Liver (tissue), 9 donors: ENCODE data around the gene CGB7. TPM values are rescaled to one million over a fixed set of nuclear protein-coding genes. Genes with fewer than 3 reads are reported as not detected.

ENCODE experiments used
- DNase-seq: peaks from one replicate; pipeline ENCODE4 v3.0.0-alpha.2; 2017; ENCODE audit warnings: low spot score
- H3K27ac ChIP-seq, 2 donors: one replicate each; pipeline ENCODE4 v1.7.0; 2013; ENCODE audit warnings: inconsistent platforms in 2 of 2, low read length in 2 of 2, control low read depth in 1 of 2, low read depth in 1 of 2, mild to moderate bottlenecking in 1 of 2
- H3K27me3 ChIP-seq, 4 donors: one replicate each; pipeline versions ENCODE4 v1.6.1 to v1.7.0; 2013; ENCODE audit warnings: low read length in 3 of 4, inconsistent platforms in 1 of 4, mild to moderate bottlenecking in 1 of 4, moderate library complexity in 1 of 4; ENCODE audit not compliant: control insufficient read depth in 4 of 4, insufficient read depth in 4 of 4
- H3K36me3 ChIP-seq, 4 donors: one replicate each; pipeline versions ENCODE4 v1.6.1 to v1.7.0; 2013; ENCODE audit warnings: low read length in 3 of 4, mild to moderate bottlenecking in 3 of 4, low read depth in 1 of 4, moderate library complexity in 1 of 4; ENCODE audit not compliant: control insufficient read depth in 4 of 4, insufficient read depth in 3 of 4
- H3K4me1 ChIP-seq, 4 donors: one replicate each; pipeline versions ENCODE4 v1.6.1 to v1.7.0; 2013; ENCODE audit warnings: low read length in 3 of 4, mild to moderate bottlenecking in 3 of 4, moderate library complexity in 1 of 4; ENCODE audit not compliant: control insufficient read depth in 4 of 4, insufficient read depth in 4 of 4
- H3K4me3 ChIP-seq, 3 donors: one replicate each; pipeline versions ENCODE4 v1.6.1 to v1.7.0; 2013; ENCODE audit warnings: low read length in 3 of 3, control low read depth in 1 of 3, low read depth in 1 of 3, mild to moderate bottlenecking in 1 of 3
- H3K9ac ChIP-seq, 2 donors: one replicate each; pipeline ENCODE4 v1.7.0; 2013; ENCODE audit warnings: low read length in 2 of 2, mild to moderate bottlenecking in 2 of 2, moderate library complexity in 2 of 2, control low read depth in 1 of 2, low read depth in 1 of 2
- H3K9me3 ChIP-seq, 4 donors: one replicate each; pipeline versions ENCODE4 v1.6.1 to v1.7.0; 2013; ENCODE audit warnings: low read length in 3 of 4; ENCODE audit not compliant: control insufficient read depth in 4 of 4
- CTCF ChIP-seq: fragments of 150-350 bp; IDR thresholded peaks from 2 replicates; pipeline ENCODE4 v1.5.1; 2017; ENCODE audit warnings: improper control_type of control experiment, low read depth, low read length; ENCODE audit not compliant: missing input control
- EGR1 ChIP-seq, 2 donors: IDR thresholded peaks; 2 replicates each; pipeline ENCODE4 v1.6.1; 2016 to 2018; ENCODE audit warnings: antibody characterized with exemption in 2 of 2, low read depth in 2 of 2
- FOXA2 ChIP-seq: IDR thresholded peaks from 2 replicates; pipeline ENCODE4 v1.6.1; 2016; ENCODE audit warnings: antibody characterized with exemption
- GABPA ChIP-seq, 2 donors: IDR thresholded peaks in 1 of 2; conservative IDR thresholded peaks in 1 of 2; 2 replicates each; pipeline ENCODE4 v1.6.1; 2016; ENCODE audit warnings: antibody characterized with exemption in 2 of 2, mild to moderate bottlenecking in 1 of 2, moderate library complexity in 1 of 2
- HNF4A ChIP-seq, 2 donors: conservative IDR thresholded peaks; 2 replicates each; pipeline ENCODE4 v1.6.1; 2016; ENCODE audit warnings: antibody characterized with exemption in 2 of 2, mild to moderate bottlenecking in 2 of 2
- HNF4G ChIP-seq: IDR thresholded peaks from 2 replicates; pipeline ENCODE4 v1.6.1; 2016; ENCODE audit warnings: antibody characterized with exemption
- JUND ChIP-seq, 2 donors: IDR thresholded peaks; 2 replicates each; pipeline ENCODE4 v1.6.1; 2016; ENCODE audit warnings: antibody characterized with exemption in 2 of 2
- MAX ChIP-seq: IDR thresholded peaks from 2 replicates; pipeline ENCODE4 v1.6.1; 2016; ENCODE audit warnings: antibody characterized with exemption
- NR2F2 ChIP-seq: IDR thresholded peaks from 2 replicates; pipeline ENCODE4 v1.6.1; 2016; ENCODE audit warnings: antibody characterized with exemption
- RAD21 ChIP-seq, 2 donors: IDR thresholded peaks; 2 replicates each; pipeline ENCODE4 v1.6.1; 2016; ENCODE audit warnings: antibody characterized with exemption in 2 of 2, mild to moderate bottlenecking in 2 of 2
- REST ChIP-seq: IDR thresholded peaks from 2 replicates; pipeline ENCODE4 v1.6.1; 2016; ENCODE audit warnings: antibody characterized with exemption, mild to moderate bottlenecking
- RXRA ChIP-seq, 2 donors: IDR thresholded peaks; 2 replicates each; pipeline ENCODE4 v1.6.1; 2017 to 2018; ENCODE audit warnings: antibody characterized with exemption in 2 of 2, mild to moderate bottlenecking in 1 of 2
- SP1 ChIP-seq: IDR thresholded peaks from 2 replicates; pipeline ENCODE4 v1.6.1; 2018; ENCODE audit warnings: antibody characterized with exemption, mild to moderate bottlenecking
- TAF1 ChIP-seq: conservative IDR thresholded peaks from 2 replicates; pipeline ENCODE4 v1.6.1; 2016; ENCODE audit warnings: antibody characterized with exemption, mild to moderate bottlenecking
- YY1 ChIP-seq: IDR thresholded peaks from 2 replicates; pipeline ENCODE4 v1.6.1; 2016; ENCODE audit warnings: antibody characterized with exemption, mild to moderate bottlenecking
- ZBTB33 ChIP-seq: IDR thresholded peaks from 2 replicates; pipeline ENCODE4 v1.6.1; 2016; ENCODE audit warnings: antibody characterized with exemption
- WGBS: extraction: QIAGEN DNeasy Blood & Tissue Kit; methylation state at CpG from one replicate; pipeline ENCODE4 v1.1.7; 2013; 5-methylcytosine and 5-hydroxymethylcytosine counted together
- polyA plus RNA-seq, 2 donors: library from polyadenylated mRNA; stranded (reverse) in 1 of 2; unstranded in 1 of 2; fragments of 200-250 nt in 1 of 2; fragments of >200 nt in 1 of 2; fragmentation: Nextera tagmentation in 1 of 2; extraction: Ambion mirVana in 1 of 2; gene quantifications; one replicate each; pipeline versions ENCODE4 v1.2.1 to v1.2.3, GENCODE V29; 2013 to 2015
- total RNA-seq, 2 donors: library from RNA; depleted of rRNA; stranded (reverse); fragments of >200 nt; gene quantifications; one replicate each; pipeline ENCODE4 v1.2.3, GENCODE V29; 2014
- donor health status: healthy.
- donor health status: healthy.
- donor health status: healthy.
- donor health status: healthy.
- donor health status: healthy.

The CGB7 gene
- total and polyA plus RNA-seq, 4 donors, result not detected

GRCh38 chr19:49061445-49061844 is 3.9 kb upstream of the CGB7 start:
- no peak for DNase-seq
- H3K9me3 ChIP-seq, result no peaks in the 10 kb centered on the region
- H3K27me3 ChIP-seq, result no peaks in the 10 kb centered on the region
- no peak overlapping the region for H3K9ac ChIP-seq
- 70% methylated on average over 25 of the region's 25 CpGs for WGBS
- no peaks in the 10 kb centered on the region for H3K36me3 ChIP-seq
- TF ChIP-seq HNF4G (no peak), RAD21 (IDR thresholded peaks at IDR 0.05) (no peak), FOXA2 (no peak), YY1 (no peak), RXRA (IDR thresholded peaks at IDR 0.05) (no peak), GABPA (IDR thresholded peaks at IDR 0.05 in 1 of 2, conservative IDR thresholded peaks at IDR 0.05 in 1 of 2) (no peak)
- peaks cover 0 to 16% (median 9%) of the 10 kb centered on the region in 4 donors for H3K4me1 ChIP-seq
- no peak overlapping the region for H3K27ac ChIP-seq
- no peak overlapping the region for H3K4me3 ChIP-seq

- Histone ChIP-seq H3K9ac (no peak overlapping the region), H3K27ac (no peak overlapping the region), H3K4me1 (peaks cover 0 to 21% (median 12%) of the 10 kb centered on the region in 4 donors), H3K27me3 (no peaks in the 10 kb centered on the region), H3K4me3 (no peak overlapping the region), H3K9me3 (no peaks in the 10 kb centered on the region), H3K36me3 (no peaks in the 10 kb centered on the region)
- TF ChIP-seq HNF4A (conservative IDR thresholded peaks at IDR 0.05) (no peak), JUND (IDR thresholded peaks at IDR 0.05) (no peak), EGR1 (IDR thresholded peaks at IDR 0.05; ENCODE audit: low read depth in 2 of 2) (no peak), MAX (no peak), NR2F2 (no peak), RAD21 (IDR thresholded peaks at IDR 0.05) (no peak), SP1 (no peak)
- WGBS, result 96% methylated on average over 2 of the region's 2 CpGs
- DNase-seq, result no peak
Measured at GRCh38 chr19:49061000-49061399, 3.5 kb upstream of the CGB7 start.

- Histone ChIP-seq H3K36me3 (no peaks in the 10 kb centered on the region), H3K9me3 (no peaks in the 10 kb centered on the region), H3K4me3 (no peak overlapping the region), H3K4me1 (peaks cover 0 to 22% (median 12%) of the 10 kb centered on the region in 4 donors), H3K27me3 (no peaks in the 10 kb centered on the region), H3K27ac (no peak overlapping the region), H3K9ac (no peak overlapping the region)
- TF ChIP-seq SP1, result no peak
- no peak for TF ChIP-seq GABPA (IDR thresholded peaks at IDR 0.05 in 1 of 2, conservative IDR thresholded peaks at IDR 0.05 in 1 of 2)
- no peak for TF ChIP-seq CTCF
- no peak for TF ChIP-seq FOXA2
- TF ChIP-seq REST, result no peak
- TF ChIP-seq RXRA (IDR thresholded peaks at IDR 0.05), result no peak
- no peak for TF ChIP-seq MAX
- no peak for TF ChIP-seq ZBTB33
- no peak for TF ChIP-seq TAF1
- no peak for TF ChIP-seq NR2F2
- WGBS, result 72% methylated on average over 9 of the region's 9 CpGs
- DNase-seq, result no peak
Measured at GRCh38 chr19:49059053-49059452, 1.5 kb upstream of the CGB7 start.
